Activated T-cell treated with anti-CD3 and anti-CD28 coated beads for 1 hour (primary cell): ENCODE measurements around the gene HHIP.

Experiments used
- DNase-seq: peaks from one replicate; pipeline ENCODE4 v3.0.0-alpha.2; 2020; ENCODE audit warnings: low read depth

The HHIP gene

DNA sequence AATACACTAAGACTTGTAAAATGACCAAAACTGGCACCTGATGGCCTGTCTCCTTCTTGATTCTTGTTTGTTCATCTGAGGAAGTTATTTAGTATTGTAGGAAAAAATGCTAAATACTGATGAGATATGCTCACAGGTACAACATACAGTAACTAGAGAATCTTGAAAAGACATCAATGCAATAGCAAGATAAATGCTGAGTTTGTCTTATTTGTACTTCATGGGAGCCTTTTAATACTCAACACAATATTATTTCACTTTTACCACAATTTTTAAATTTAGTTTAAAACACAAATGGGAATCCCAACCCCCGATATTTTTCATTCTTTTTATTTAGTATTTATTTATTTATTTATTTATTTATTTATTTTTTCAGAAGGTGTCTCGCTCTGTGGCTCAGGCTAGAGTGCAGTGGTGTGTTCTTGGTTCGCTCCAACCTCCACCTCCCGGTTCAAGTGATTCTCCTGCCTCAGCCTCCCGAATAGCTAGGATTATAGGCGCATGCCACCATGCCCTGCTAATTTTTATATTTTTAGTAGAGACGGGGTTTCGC, 12.1 kb downstream of the HHIP start:
- DNase-seq: no peak

DNA sequence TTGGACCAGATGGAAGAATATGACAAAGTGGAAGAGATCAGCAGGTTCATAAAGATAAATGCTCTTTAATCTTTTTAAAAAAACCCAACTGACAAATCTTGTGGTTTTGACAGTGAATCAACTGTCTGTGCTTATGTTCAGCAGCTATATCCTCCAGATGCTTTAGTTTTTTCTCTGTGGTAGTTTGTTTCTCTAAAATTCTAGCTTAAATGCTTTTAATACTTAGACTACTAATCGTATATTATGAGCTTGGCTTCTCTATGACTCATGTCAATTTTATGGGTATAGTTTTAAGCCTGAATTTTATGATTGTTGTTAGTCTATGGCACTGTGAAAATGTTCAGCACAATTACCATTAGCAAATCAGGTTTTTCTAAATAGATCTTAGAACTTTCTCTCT, 12.9 kb downstream of the HHIP start:
- DNase-seq: no peak

DNA sequence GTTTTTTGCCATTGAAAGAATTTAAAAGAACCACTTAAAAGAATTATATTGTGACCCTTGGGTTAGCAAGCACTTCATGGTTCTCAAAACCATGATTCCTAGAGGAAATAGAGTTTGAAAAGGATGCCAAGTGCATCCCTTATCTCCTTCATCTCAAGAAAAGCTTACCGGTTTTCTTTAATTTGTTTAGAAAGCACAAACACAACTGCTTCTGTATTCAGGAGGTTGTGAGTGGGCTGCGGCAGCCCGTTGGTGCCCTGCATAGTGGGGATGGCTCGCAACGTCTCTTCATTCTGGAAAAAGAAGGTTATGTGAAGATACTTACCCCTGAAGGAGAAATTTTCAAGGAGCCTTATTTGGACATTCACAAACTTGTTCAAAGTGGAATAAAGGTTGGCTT, 13.5 kb downstream of the HHIP start:
- no peak for DNase-seq

DNA sequence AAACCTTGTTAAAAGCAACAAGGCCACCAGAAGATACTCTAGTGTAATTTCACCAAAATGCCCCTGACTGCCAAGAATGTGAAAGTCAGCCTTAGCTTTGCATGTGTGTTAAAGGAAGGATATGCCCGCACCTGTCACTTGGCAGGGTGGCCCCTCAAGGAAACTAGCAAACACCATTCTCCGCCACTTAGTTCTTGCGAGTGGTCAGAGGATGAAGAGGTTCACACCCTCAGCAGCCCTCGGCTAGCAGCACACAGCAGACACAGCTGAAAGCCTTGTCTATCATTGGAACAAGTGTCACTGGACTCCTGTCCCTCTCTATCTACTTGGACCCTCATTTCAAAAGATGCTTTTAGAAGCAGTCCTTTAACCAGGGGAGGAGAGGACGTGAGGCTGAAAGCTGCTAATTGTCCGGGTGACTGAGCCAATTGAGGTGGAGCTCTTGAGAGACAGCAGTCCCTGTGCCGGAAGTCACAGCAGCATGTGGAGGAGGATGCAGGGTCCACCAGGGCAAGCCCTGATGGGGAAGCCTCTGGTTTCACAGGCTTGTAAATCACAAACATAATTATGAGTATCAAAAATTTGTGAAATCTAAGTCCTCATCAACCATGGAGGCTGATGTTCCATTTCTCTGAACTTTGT, 18.0 kb downstream of the HHIP start:
- DNase-seq: no peak

DNA sequence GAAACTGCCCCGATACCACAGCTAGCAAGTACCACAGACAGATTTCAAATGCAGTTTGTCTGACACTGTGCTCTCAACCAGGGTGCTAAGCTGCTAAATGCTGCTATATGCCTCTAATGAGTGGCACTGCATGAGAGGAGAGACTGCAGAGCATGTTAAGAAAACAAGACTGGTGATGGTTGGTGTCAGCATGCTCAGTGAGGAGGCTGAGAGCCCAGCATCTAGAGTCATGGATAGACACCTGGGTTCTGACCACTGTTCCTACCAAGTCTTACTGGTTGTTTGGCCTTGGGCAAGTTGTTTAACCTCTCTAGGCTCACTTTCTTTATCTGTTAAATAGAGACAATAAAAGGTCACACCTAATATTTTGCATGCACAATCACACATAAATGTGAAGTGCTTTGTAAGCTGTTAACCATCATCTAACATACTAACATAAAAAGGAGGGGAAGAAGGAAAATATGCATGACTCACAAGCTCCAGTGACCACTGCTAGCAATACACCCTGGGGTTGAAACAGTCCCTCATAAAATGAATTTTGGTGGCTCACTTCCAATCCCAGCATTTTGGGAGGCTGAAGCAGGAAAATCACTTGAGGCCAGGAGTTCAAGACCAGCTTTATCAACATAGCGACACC, 20.7 kb downstream of the HHIP start:
- no peak for DNase-seq

DNA sequence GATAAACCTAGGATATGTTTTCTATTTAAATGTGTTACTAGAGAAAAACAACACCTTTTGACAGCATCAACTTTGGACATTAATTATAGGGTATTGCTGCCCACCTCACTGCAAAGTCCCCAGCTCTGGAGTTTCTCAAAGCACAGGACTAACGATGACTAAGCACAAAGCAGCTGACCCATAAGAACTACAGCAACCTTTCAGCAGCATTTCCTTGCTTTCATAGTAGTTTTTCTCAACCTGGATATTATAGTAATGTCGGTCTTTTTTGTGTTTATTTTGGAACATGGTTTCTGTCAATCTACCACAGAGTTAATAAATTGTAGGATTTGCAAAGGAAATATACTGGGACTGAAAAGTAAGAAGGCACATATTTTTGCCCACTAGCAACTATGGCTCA, 21.5 kb downstream of the HHIP start:
- no peak for DNase-seq

GRCh38 chr4:144670776-144671175, 24.8 kb downstream of the HHIP start:
- DNase-seq: no peak

DNA sequence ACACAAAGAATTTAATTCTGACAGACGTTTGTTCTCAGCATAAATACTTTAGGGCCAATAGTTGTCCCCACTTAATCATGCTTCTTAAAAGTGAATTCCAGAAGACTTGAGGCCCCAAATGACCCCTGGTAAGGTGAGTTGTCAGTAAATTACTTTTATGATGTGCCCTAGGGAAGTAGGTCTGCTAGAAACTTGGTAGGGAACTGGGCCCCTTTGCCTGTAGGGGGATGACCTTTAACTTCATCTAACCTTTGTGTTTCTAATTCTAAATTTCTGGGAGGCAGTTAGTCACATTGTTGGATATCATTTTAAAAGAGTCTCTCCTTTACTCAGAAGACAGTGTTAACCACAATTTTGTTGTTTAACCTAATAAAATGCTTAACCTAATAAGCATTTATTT, 28.8 kb downstream of the HHIP start:
- no peak for DNase-seq

GRCh38 chr4:144681806-144682205, 35.9 kb downstream of the HHIP start:
- no peak for DNase-seq

GRCh38 chr4:144683516-144683915, 37.6 kb downstream of the HHIP start:
- no peak for DNase-seq

DNA sequence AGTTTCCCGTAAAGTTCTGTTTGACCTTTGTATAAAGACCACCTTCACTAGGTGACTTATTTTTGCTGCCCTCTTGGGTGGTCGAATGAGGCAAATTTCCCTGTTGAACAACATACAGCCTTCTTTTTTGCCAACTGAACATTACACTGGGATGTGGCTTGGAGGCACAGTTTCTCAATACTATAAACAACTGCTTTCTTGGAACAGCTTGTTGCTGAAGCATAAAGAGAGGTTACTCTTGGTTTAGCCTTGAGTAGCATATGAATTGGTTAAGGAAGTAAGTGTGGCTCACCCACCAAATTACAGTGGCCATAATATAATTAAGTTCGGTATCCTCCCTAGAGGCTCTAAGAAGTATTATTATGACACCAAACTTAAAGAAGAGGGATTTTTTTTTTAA, 40.0 kb downstream of the HHIP start:
- no peak for DNase-seq

DNA sequence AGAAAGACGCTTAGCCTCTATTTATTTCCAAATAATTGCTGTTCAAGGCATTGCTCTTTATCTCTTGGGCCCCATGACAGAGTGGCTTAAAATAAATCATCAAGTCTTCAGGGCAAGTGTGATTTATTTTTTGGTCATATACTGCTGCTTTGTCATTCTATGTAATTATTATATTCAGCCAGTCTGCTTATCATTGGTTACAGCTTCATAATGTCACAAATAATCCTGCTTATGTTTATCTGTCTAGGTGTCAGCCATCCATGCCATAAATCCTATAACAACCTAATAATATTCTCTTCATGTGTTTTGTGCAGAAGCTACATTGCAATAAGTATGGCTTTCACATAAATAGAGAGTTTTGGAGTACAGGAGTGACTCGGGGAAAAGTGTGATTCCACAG, 41.0 kb downstream of the HHIP start:
- DNase-seq: no peak

- no peak for DNase-seq
Observed at GRCh38 chr4:144687466-144687865, 41.5 kb downstream of the HHIP start.

GRCh38 chr4:144688035-144688569, 42.1 kb downstream of the HHIP start:
- no peak for DNase-seq

DNA sequence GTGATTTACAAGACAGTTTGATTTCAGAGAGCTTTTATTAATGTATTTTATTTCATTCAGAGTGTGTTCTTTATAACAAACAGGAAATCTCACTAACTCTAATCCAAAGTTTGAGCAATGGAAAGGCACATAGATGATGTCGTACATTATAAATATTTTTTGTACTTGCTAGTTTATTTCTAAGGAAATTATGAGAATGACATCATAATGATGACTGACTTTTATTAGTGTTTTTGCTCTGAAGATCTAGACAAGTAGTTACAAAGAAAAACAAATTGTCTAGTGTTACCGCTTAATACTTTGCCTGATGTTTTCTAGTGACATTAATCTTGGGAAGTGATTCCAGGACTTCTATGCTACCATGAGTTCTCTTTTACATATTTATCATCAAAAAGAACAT, 43.2 kb downstream of the HHIP start:
- no peak for DNase-seq

DNA sequence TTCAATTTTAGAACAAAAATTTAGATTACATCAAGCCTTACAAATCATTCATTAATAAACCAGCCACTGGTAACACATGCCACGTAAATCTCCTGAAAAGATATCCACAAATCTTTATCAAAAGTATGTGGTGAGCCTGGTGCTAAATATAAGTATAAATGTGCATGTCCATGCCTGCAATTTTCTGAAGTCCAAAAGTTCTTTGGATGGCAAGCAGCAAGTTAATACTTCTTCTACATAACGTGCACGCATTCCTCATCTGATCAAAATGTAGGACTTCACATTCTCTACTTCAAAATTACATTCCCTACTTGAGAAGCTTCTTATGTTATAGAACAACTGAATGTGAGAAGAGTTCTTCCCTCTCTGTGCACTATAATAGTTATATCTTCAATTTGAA, 49.8 kb downstream of the HHIP start:
- DNase-seq: no peak

- no peak for DNase-seq
Observed at GRCh38 chr4:144696376-144696775, 50.4 kb downstream of the HHIP start.

- no peak for DNase-seq
Observed at GRCh38 chr4:144699565-144699964, 53.6 kb downstream of the HHIP start.

GRCh38 chr4:144701683-144702233, 55.8 kb downstream of the HHIP start:
- no peak for DNase-seq

GRCh38 chr4:144703494-144703893, 57.5 kb downstream of the HHIP start:
- no peak for DNase-seq

DNA sequence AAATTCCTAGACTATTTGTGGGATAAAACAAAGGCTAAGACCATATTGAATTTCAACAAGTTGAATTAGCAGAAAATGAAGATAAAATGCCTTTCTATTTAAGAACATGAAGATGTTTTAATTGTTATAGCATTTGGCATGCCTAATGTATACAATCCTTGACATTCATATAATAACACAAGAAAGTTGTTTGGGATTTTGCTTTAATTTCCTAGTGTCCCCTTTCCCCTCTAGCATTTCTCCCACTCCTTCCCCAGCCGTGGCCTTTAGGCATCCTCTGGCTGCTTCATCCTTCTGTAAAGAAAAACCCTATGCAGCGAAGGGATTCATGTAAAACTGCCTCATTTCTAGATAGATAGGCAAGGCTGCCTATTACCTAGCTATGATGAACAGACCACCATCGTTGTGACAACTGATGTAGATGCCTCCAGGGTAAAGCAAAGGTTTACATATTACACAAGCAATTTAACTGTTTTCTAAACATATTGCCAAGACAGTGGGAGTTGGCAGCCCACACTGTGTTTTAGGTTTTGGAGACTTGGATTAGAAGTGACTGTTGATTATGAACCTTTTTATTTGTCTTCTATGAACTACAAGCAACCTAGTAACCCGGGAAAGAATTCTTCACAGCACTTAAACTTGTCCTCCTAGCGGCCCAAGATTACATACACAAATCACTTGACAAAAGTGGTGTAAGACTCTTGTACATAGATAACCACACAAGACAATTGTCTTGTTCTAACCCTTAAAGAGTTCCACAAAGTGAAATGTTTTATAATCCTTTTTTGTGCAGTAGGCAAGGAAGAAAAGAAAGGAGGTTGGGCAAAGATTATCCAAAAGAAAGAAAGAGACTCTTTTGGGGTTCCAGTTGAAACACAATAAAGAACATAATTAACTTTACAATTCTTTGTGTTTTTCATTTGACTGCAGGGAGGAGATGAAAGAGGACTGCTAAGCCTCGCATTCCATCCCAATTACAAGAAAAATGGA, 59.9 kb downstream of the HHIP start:
- DNase-seq: no peak

- no peak for DNase-seq
Observed at GRCh38 chr4:144709159-144709558, 63.2 kb downstream of the HHIP start.
